ENCODE data around the gene HNRNPH2. TPM values are rescaled to one million over a fixed set of nuclear protein-coding genes. Genes with fewer than 3 reads are reported as not detected.

The HNRNPH2 gene
- total and polyA plus RNA-seq, 10 of the 15 experiments (the other 5 are each of a cell fraction or from before 2014, with no cell fraction given): 34.5 to 102 (median 61.4) TPM

GRCh38 chrX:101385795-101386541 is 22.1 kb upstream of the HNRNPH2 start, which contains the start of gene BTK (continued):
- TF ChIP-seq E2F8 (IDR thresholded peaks at IDR 0.05; ENCODE audit: low read depth, partially characterized antibody): no peak
- no peak for TF ChIP-seq RFX5 (IDR thresholded peaks at IDR 0.05; ENCODE audit: low read depth, low read length)
- TF ChIP-seq ATF2 (IDR thresholded peaks at IDR 0.05; ENCODE audit: low read length): no peak
- no peak for TF ChIP-seq SMC3 (IDR thresholded peaks at IDR 0.05; ENCODE audit: borderline replicate concordance, low read length)
- TF ChIP-seq NBN (IDR thresholded peaks at IDR 0.05): 0 out of 2 replicates have a peak, but pooled peaks have one; percentile 55
- TF ChIP-seq ZBTB33 (IDR thresholded peaks at IDR 0.05): no peak
- TF ChIP-seq EP300 (IDR thresholded peaks at IDR 0.05; ENCODE audit: borderline replicate concordance in 1 of 2, control insufficient read depth in 1 of 2, low read depth in 2 of 2, low read length in 2 of 2): no peak
- no peak for TF ChIP-seq PBX3 (IDR thresholded peaks at IDR 0.05; ENCODE audit: insufficient replicate concordance, low read depth, low read length)
- TF ChIP-seq IKZF1 (conservative IDR thresholded peaks at IDR 0.05): no peak; the same call in 1 of the 2 replicates
- no peak for TF ChIP-seq TARDBP (IDR thresholded peaks at IDR 0.05; ENCODE audit: borderline replicate concordance)
- peak; percentile 80 for TF ChIP-seq POLR2A (IDR thresholded peaks at IDR 0.05; ENCODE audit: low read depth, low read length)
- no peak for TF ChIP-seq CHD2 (IDR thresholded peaks at IDR 0.05; ENCODE audit: borderline replicate concordance, low read depth, low read length)
- TF ChIP-seq FOXK2 (IDR thresholded peaks at IDR 0.05): no peak
- no peak; the same call in 1 of the 2 replicates for TF ChIP-seq MXI1 (IDR thresholded peaks at IDR 0.05; ENCODE audit: low read depth, low read length)
- TF ChIP-seq NFIC (IDR thresholded peaks at IDR 0.05; ENCODE audit: low read depth, low read length): no peak
- no peak for TF ChIP-seq SREBF1 (IDR thresholded peaks at IDR 0.05; ENCODE audit: low read length)
- no peak for TF ChIP-seq MTA2 (IDR thresholded peaks at IDR 0.05; ENCODE audit: low read depth)
- TF ChIP-seq ZNF207 (IDR thresholded peaks at IDR 0.05; ENCODE audit: borderline replicate concordance): no peak
- TF ChIP-seq ZNF687 (IDR thresholded peaks at IDR 0.05): no peak
